DND-41 (cell line): ENCODE results near the gene SPARCL1.
A peak's percentile ranks its signal among the peaks of the same experiment; 100 is the strongest.

Source experiments
- ATAC-seq: fragments of 200-7000 bp; cut with Tn5 transposase; 3 replicates; pipeline ENCODE4 v1.9.1; 2021; ENCODE audit warnings: low read depth; ENCODE audit not compliant: insufficient read depth
- DNase-seq: peaks from one replicate; pipeline ENCODE4 v3.0.0-alpha.2; 2020
- H2AFZ ChIP-seq: 2 replicates; pipeline ENCODE4 v1.6.0; 2012; ENCODE audit warnings: low read depth, low read length
- H3K27ac ChIP-seq: 2 replicates; pipeline ENCODE4 v1.5.1; 2012; ENCODE audit warnings: low read length, inconsistent platforms
- H3K27me3 ChIP-seq: fragments of 200-600 bp; sonication (generic); 2 replicates; pipeline ENCODE4 v1.6.0; 2012; ENCODE audit warnings: low read length, mild to moderate bottlenecking, inconsistent platforms; ENCODE audit not compliant: insufficient read depth, poor library complexity
- H3K36me3 ChIP-seq: 2 replicates; pipeline ENCODE4 v1.5.1; 2012; ENCODE audit warnings: low read length, inconsistent platforms; ENCODE audit not compliant: insufficient read depth
- H3K4me1 ChIP-seq: 2 replicates; pipeline ENCODE4 v1.5.1; 2012; ENCODE audit warnings: mild to moderate bottlenecking, low read length; ENCODE audit not compliant: insufficient read depth
- H3K4me2 ChIP-seq: 2 replicates; pipeline ENCODE4 v1.6.0; 2012; ENCODE audit warnings: mild to moderate bottlenecking, moderate library complexity, low read length, inconsistent platforms; ENCODE audit not compliant: insufficient read depth
- H3K4me3 ChIP-seq, 2 experiments: fragments of 200-600 bp in 1 of 2; shearing (Covaris generic) in 1 of 2; 2 replicates each; pipeline ENCODE4 v1.5.1; 2012 to 2016; ENCODE audit warnings: inconsistent platforms in 2 of 2, low read length in 2 of 2, mild to moderate bottlenecking in 2 of 2, low read depth in 1 of 2, moderate library complexity in 1 of 2
- H3K79me2 ChIP-seq: 2 replicates; pipeline ENCODE4 v1.6.0; 2012; ENCODE audit warnings: low read length, inconsistent platforms; ENCODE audit not compliant: insufficient read depth
- H3K9ac ChIP-seq: 2 replicates; pipeline ENCODE4 v1.6.0; 2012; ENCODE audit warnings: low read depth, mild to moderate bottlenecking, inconsistent platforms, low read length, moderate library complexity
- H3K9me3 ChIP-seq: 2 replicates; pipeline ENCODE4 v1.5.1; 2012; ENCODE audit warnings: low read length, moderate library complexity, mild to moderate bottlenecking, inconsistent platforms; ENCODE audit not compliant: insufficient read depth, severe bottlenecking
- H4K20me1 ChIP-seq: 2 replicates; pipeline ENCODE4 v1.6.0; 2012; ENCODE audit warnings: low read length; ENCODE audit not compliant: insufficient read depth
- EZH2 ChIP-seq: IDR thresholded peaks from 3 replicates; pipeline ENCODE4 v1.6.1; 2012; ENCODE audit warnings: borderline replicate concordance, low read depth, mild to moderate bottlenecking, moderate library complexity, low read length, inconsistent platforms; ENCODE audit not compliant: severe bottlenecking
- TF ChIP-seq, protein P1 (sequence below): IDR thresholded peaks from 2 replicates; pipeline ENCODE4 v1.5.1; 2012; ENCODE audit warnings: borderline replicate concordance, low read length, moderate library complexity, mild to moderate bottlenecking; ENCODE audit not compliant: poor library complexity, severe bottlenecking; ENCODE audit errors: extremely low read depth

The SPARCL1 gene

DNA sequence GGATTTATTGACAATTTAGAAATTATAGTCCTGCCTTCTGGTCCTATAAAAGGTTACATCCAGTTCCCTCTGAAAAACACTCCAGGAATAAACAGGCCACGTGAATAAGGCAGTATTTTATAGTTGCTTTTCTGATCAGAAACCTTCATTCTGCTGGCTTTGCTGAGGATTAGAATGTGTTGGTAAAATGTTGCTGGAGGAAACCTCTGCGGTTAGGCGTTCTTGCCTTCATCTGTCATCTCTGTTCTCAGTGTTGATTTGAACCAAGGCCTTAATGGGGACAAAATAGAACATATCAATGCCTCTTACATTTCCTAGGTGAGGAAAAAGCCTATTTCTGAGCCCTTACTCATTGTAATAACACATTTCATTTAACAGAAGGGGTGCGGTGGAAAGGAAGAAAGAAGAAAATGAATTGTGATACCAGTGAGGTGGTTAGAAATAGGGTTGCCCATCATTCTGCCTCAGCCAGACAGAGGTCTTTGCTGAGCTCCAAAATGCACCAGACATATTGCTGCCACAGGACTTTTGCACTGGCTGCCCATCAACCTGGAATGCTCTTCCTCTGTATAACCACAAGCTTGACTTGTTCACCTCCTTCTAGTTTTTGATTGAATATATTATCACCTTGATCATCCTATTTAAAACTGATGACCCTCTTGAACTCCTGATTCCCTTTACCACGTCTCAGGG, 18.0 kb upstream of the SPARCL1 start:
- no peaks in the 10 kb centered on the region for H3K27me3 ChIP-seq
- no peaks in the 10 kb centered on the region for H3K36me3 ChIP-seq
- no peak overlapping the region for H3K27ac ChIP-seq
- no peak overlapping the region for H3K9ac ChIP-seq
- no peaks in the 10 kb centered on the region for H3K79me2 ChIP-seq
- H3K4me3 ChIP-seq = no peak overlapping the region
- no peak overlapping the region for H3K4me2 ChIP-seq
- TF ChIP-seq, protein P1, sequence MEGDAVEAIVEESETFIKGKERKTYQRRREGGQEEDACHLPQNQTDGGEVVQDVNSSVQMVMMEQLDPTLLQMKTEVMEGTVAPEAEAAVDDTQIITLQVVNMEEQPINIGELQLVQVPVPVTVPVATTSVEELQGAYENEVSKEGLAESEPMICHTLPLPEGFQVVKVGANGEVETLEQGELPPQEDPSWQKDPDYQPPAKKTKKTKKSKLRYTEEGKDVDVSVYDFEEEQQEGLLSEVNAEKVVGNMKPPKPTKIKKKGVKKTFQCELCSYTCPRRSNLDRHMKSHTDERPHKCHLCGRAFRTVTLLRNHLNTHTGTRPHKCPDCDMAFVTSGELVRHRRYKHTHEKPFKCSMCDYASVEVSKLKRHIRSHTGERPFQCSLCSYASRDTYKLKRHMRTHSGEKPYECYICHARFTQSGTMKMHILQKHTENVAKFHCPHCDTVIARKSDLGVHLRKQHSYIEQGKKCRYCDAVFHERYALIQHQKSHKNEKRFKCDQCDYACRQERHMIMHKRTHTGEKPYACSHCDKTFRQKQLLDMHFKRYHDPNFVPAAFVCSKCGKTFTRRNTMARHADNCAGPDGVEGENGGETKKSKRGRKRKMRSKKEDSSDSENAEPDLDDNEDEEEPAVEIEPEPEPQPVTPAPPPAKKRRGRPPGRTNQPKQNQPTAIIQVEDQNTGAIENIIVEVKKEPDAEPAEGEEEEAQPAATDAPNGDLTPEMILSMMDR = no peak
- TF ChIP-seq EZH2 = no peak
- H4K20me1 ChIP-seq = no peaks in the 10 kb centered on the region
- no peaks in the 10 kb centered on the region for H3K4me1 ChIP-seq
- no peak for DNase-seq
- no peaks in the 10 kb centered on the region for H3K9me3 ChIP-seq
- H2AFZ ChIP-seq = no peak overlapping the region
- no peak for ATAC-seq

DNA sequence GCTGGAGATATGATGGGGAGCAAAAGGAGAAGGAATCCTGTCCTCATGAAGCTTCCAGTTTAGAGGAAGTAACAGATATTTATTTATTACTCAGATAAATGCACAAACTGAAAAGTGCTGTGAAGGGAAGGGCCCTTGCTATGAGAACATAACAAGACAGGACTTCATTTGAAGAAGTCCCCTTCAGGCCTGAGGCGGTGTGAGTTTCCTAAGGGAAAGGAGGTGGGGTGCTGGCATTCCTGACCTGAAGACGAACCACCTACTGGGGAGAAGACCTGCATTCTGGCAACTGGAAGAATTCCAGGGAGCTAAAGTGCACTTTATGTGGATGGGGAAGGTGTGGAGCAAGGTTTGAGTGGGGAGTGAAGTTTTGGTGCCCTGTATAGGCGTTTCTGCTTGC, 15.9 kb upstream of the SPARCL1 start:
- DNase-seq = no peak
- Histone ChIP-seq H3K9me3 (no peaks in the 10 kb centered on the region), H3K79me2 (no peaks in the 10 kb centered on the region), H3K4me1 (no peaks in the 10 kb centered on the region), H2AFZ (no peak overlapping the region), H3K36me3 (no peaks in the 10 kb centered on the region), H3K27ac (no peak overlapping the region), H3K4me2 (no peak overlapping the region), H3K9ac (no peak overlapping the region), H4K20me1 (no peaks in the 10 kb centered on the region), H3K27me3 (no peaks in the 10 kb centered on the region), H3K4me3 (no peak overlapping the region)
- TF ChIP-seq, protein P1 = no peak
- no peak for TF ChIP-seq EZH2
- no peak for ATAC-seq

DNA sequence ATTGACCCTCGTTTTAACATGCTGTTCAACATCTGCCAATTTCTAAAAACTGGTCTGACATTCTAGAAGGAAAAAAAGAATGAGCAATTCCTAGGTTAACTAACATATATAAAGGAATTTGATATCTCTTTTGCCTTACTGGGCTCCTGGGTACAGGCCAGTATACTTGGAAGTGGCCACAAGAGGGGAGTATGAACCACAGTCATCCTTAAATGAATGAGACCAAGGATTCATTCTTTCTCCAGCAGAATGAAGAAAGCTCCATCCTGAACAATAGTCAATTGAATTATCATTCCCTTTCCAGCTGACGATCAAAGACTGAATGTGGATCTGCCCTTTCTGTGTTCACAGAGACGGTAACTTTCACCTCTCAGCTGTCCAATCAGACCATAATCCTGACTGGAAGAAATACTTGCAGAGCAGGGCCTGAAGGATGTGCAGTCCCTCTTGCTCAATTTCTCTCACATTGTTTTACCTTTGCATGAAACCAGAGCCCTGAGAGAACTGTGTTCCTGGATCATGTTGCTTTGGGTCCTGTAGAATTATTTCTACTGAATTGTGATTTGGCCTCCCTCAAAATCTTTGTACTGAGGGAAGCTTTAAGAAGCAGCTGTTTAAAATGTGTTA, 14.8 kb upstream of the SPARCL1 start:
- Histone ChIP-seq H3K9me3 (no peaks in the 10 kb centered on the region), H4K20me1 (no peaks in the 10 kb centered on the region), H3K79me2 (no peaks in the 10 kb centered on the region), H3K4me1 (no peaks in the 10 kb centered on the region), H3K27me3 (no peaks in the 10 kb centered on the region), H3K4me3 (no peak overlapping the region), H3K27ac (no peak overlapping the region), H2AFZ (no peak overlapping the region), H3K9ac (no peak overlapping the region), H3K4me2 (no peak overlapping the region), H3K36me3 (no peaks in the 10 kb centered on the region)
- ATAC-seq = peak; percentile 44; the same call in 1 of the 3 replicates
- no peak for DNase-seq
- TF ChIP-seq, protein P1 = peak; percentile 33
- no peak for TF ChIP-seq EZH2
